Measurements from ENCODE around the gene SLC9A8.

GRCh38 chr20:49866051-49866450 lies 53.4 kb downstream of the SLC9A8 start:
- TF ChIP-seq TCF4 (CRISPR knock-in tag; IDR thresholded peaks at IDR 0.05; ENCODE audit: borderline replicate concordance), result no peak
- no peak for TF ChIP-seq CSDC2 (CRISPR knock-in tag; IDR thresholded peaks at IDR 0.05)
- TF ChIP-seq ESRRG (CRISPR knock-in tag; IDR thresholded peaks at IDR 0.05), result no peak
- TF ChIP-seq POU6F1 (CRISPR knock-in tag; IDR thresholded peaks at IDR 0.05; ENCODE audit: borderline replicate concordance, low read depth), result no peak
- TF ChIP-seq ZNF8 (CRISPR knock-in tag; IDR thresholded peaks at IDR 0.05), result no peak
- no peak for TF ChIP-seq OSR1 (CRISPR knock-in tag; IDR thresholded peaks at IDR 0.05)
- no peak for TF ChIP-seq CREB5 (CRISPR knock-in tag; IDR thresholded peaks at IDR 0.05; ENCODE audit: low read depth)
- no peak for TF ChIP-seq ZFP30 (CRISPR knock-in tag; IDR thresholded peaks at IDR 0.05)
- no peak for TF ChIP-seq RARB (CRISPR knock-in tag; IDR thresholded peaks at IDR 0.05)

All from SK-N-SH treated with all-trans-retinoic acid at 6 μM for 48 hours (cell line).